Thyroid gland (tissue), 4 donors: ENCODE measurements around the gene SSB. TPM values are rescaled to one million over a fixed set of nuclear protein-coding genes. Genes with fewer than 3 reads are reported as not detected.

Source experiments
- DNase-seq, 2 donors: peaks; one replicate each; pipeline ENCODE4 v3.0.0-alpha.2; 2019
- H3K27ac ChIP-seq, 3 donors: fragments of 200-600 bp; sonication (generic); 1 replicate in 2 of 3; 2 replicates in 1 of 3; pipeline ENCODE4 v1.5.1; 2016 to 2019; ENCODE audit warnings: mild to moderate bottlenecking in 1 of 3, moderate library complexity in 1 of 3
- H3K27me3 ChIP-seq: fragments of 200-600 bp; sonication (generic); one replicate; pipeline ENCODE4 v1.5.1; 2019
- H3K36me3 ChIP-seq, 2 donors: fragments of 200-600 bp; sonication (generic); one replicate each; pipeline ENCODE4 v1.5.1; 2016 to 2019
- H3K4me1 ChIP-seq, 2 donors: fragments of 200-600 bp; sonication (generic); one replicate each; pipeline ENCODE4 v1.5.1; 2017 to 2019
- H3K4me3 ChIP-seq, 3 donors: fragments of 200-600 bp; sonication (generic); replicated peaks in 1 of 3; 1 replicate in 2 of 3; 2 replicates in 1 of 3; pipeline ENCODE4 v1.5.1; 2016; ENCODE audit warnings: mild to moderate bottlenecking in 1 of 3
- H3K9me3 ChIP-seq: fragments of 200-600 bp; sonication (generic); one replicate; pipeline ENCODE4 v1.5.1; 2017
- POLR2A ChIP-seq, 2 donors: fragments of 450-650 bp; IDR thresholded peaks; one replicate each; pipeline ENCODE4 v1.6.1; 2017; ENCODE audit warnings: antibody characterized with exemption in 2 of 2, mild to moderate bottlenecking in 2 of 2, moderate library complexity in 1 of 2
- WGBS, 2 donors: methylation state at CpG; one replicate each; pipeline ENCODE4 v1.1.5; 2017; 5-methylcytosine and 5-hydroxymethylcytosine counted together
- intact Hi-C: fragments of 100-400 bp; cut with DNase I; formaldehyde crosslinking; loops from one replicate; pipeline ENCODE4 v1.15.1; 2023
- total RNA-seq, 4 donors: library from RNA; depleted of rRNA; stranded (reverse); fragments of >200 nt; gene quantifications; one replicate each; pipeline ENCODE4 v1.2.3, GENCODE V29; 2016
- TF ChIP-seq, protein P1 (sequence below), 6 experiments: fragments of 200-600 bp in 3 of 6; fragments of 450-650 bp in 3 of 6; sonication (generic) in 3 of 6; IDR thresholded peaks; one replicate each; pipeline ENCODE4 v1.5.1; 2016 to 2019; ENCODE audit warnings: antibody characterized with exemption in 6 of 6, mild to moderate bottlenecking in 2 of 6, inconsistent platforms in 1 of 6, moderate library complexity in 1 of 6

Gene SSB
- total RNA-seq, 4 donors from 2014 or later, result 58.8 to 157 (median 102) TPM

DNA sequence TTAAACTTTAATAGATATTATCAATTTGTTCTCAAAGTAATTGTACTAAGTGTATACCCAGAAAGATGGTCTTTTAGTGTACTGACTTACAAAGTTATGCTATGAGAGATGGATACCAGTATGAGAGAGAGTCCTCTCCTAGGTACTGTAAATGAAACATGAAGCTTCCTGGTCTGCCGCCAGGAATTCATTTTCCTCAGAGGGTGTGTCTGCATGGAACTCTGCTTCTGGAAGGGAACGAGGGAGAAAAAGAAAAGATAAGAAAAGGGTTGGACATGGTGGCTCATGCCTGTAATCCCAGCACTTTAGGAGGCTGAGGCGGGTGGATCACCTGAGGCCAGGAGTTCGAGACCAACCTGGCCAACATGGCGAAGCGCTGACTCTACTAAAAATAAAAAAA is 2.2 kb upstream of the SSB start:
- TF ChIP-seq POLR2A (IDR thresholded peaks at IDR 0.05), result no peak
- WGBS, 2 donors, result 83 to 91% methylated on average over 6 of the region's 6 CpGs

DNA sequence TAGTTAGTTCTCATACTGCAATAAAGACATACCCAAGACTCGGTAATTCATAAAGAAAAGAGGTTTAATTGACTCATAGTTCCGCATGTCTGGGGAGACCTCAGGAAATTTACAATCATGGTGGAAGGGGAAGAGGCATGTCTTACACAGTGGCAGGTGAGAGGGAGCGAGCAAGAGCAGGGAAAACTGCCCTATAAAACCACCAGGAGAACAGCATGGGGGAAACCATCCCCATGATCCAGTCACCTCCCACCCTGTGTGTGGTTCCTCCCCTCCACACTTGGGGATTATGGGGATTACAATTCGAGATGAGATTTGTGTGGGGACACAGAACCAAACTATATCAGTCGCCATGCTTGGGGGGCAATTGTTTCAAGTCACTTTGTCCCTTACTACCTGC is 1.1 kb upstream of the SSB start:
- DNase-seq, result no peak
- intact Hi-C loops, result loop anchor here (10.0 kb wide), 1 partner anchor 103 kb away; the partner anchor contains the start of genes CFAP210 and PHOSPHO2
- H3K4me3 ChIP-seq, result no peak overlapping the region
- H3K27me3 ChIP-seq, result no peaks in the 10 kb centered on the region
- no peak for TF ChIP-seq POLR2A (IDR thresholded peaks at IDR 0.05)
- TF ChIP-seq, protein P1, sequence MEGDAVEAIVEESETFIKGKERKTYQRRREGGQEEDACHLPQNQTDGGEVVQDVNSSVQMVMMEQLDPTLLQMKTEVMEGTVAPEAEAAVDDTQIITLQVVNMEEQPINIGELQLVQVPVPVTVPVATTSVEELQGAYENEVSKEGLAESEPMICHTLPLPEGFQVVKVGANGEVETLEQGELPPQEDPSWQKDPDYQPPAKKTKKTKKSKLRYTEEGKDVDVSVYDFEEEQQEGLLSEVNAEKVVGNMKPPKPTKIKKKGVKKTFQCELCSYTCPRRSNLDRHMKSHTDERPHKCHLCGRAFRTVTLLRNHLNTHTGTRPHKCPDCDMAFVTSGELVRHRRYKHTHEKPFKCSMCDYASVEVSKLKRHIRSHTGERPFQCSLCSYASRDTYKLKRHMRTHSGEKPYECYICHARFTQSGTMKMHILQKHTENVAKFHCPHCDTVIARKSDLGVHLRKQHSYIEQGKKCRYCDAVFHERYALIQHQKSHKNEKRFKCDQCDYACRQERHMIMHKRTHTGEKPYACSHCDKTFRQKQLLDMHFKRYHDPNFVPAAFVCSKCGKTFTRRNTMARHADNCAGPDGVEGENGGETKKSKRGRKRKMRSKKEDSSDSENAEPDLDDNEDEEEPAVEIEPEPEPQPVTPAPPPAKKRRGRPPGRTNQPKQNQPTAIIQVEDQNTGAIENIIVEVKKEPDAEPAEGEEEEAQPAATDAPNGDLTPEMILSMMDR (IDR thresholded peaks at IDR 0.05), result no peak
- H3K4me1 ChIP-seq, result no peaks in the 10 kb centered on the region
- H3K36me3 ChIP-seq, result peaks cover 0 to 7% of the 10 kb centered on the region in 2 donors
- WGBS, 2 donors, result 90 to 92% methylated on average over 5 of the region's 5 CpGs
- no peak overlapping the region for H3K27ac ChIP-seq
- no peaks in the 10 kb centered on the region for H3K9me3 ChIP-seq

More for the DNA sequence above, 2.2 kb upstream of the SSB start:
- Histone ChIP-seq H3K27ac (no peak overlapping the region), H3K4me3 (no peak overlapping the region), H3K9me3 (no peaks in the 10 kb centered on the region), H3K27me3 (no peaks in the 10 kb centered on the region), H3K4me1 (no peaks in the 10 kb centered on the region), H3K36me3 (peaks cover 0 to under 1% of the 10 kb centered on the region in 2 donors)
- intact Hi-C loops, result loop anchor here (10.0 kb wide), 1 partner anchor 102 kb away; the partner anchor contains the start of genes CFAP210 and PHOSPHO2
- no peak for DNase-seq

DNA sequence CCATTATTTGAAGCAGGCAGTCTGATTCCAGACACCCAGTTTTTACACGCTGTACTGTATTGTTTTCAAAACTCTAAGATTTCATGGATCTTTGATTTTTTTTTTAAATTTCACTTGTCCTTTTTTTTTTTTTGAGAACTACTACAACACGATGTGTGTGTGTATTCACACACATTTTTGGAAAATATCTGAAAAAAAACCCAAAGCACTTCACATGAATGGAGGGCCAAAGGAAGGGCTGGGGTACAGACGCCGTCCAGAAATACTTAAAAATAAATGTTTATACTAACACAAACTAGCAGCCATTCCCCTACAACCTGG is 314 bp upstream of the SSB start:
- 8 to 12% methylated on average over 4 of the region's 4 CpGs for WGBS, 2 donors
- DNase-seq, result no peak
- Histone ChIP-seq H3K27ac (peak overlapping the region; percentile 47 to 81 (median 80)), H3K4me3 (peak overlapping the region; percentile 1 to 49 (median 19)), H3K36me3 (peaks cover 0 to 7% of the 10 kb centered on the region in 2 donors), H3K9me3 (no peaks in the 10 kb centered on the region), H3K4me1 (no peaks in the 10 kb centered on the region), H3K27me3 (no peaks in the 10 kb centered on the region)
- intact Hi-C loops, result loop anchor here (10.0 kb wide), 1 partner anchor 104 kb away; the partner anchor contains the start of genes CFAP210 and PHOSPHO2
- no peak for TF ChIP-seq POLR2A (IDR thresholded peaks at IDR 0.05)

DNA sequence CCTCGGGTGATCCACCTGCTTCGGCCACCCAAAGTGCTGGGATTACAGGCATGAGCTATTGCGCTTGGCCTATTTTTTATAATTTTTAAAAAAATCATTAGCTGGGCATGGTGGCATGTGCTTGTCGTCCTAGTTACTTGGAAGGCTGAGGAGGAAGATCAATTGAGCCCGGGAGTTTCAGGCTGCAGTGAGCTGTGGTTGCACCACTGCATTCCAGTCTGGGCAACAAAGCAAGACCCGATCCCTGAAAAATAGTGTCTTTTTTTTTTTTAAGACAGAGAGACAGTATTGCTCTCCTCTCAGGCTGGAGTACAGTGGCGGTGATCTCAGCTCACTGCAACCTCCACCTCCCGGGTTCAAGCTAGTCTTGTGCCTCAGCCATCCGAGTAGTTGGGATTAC is 4.8 kb downstream of the SSB start:
- Histone ChIP-seq H3K27ac (no peak overlapping the region), H3K9me3 (no peaks in the 10 kb centered on the region), H3K36me3 (peaks cover 20 to 28% of the 10 kb centered on the region in 2 donors), H3K4me1 (no peaks in the 10 kb centered on the region), H3K27me3 (no peaks in the 10 kb centered on the region), H3K4me3 (no peak overlapping the region)
- no peak for DNase-seq
- 93 to 97% methylated on average over 8 to 9 of the region's 9 CpGs for WGBS, 2 donors
- intact Hi-C loops, result no loop called here
- TF ChIP-seq, protein P1 (IDR thresholded peaks at IDR 0.05), result no peak
- no peak for TF ChIP-seq POLR2A (IDR thresholded peaks at IDR 0.05)

DNA sequence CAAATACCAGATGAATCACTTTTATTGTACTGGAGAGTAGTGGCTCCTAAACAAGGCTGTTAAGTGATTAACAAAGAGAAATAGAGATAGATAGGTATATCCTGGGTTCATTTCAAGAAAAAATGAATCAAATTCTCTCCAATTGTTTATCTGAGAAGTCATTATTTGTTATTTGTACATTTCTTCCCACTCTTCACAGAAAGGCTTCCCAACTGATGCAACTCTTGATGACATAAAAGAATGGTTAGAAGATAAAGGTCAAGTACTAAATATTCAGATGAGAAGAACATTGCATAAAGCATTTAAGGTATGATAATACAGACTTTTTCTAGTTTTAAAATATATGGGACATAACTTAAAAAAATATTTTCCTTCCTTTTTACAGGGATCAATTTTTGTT is 7.9 kb downstream of the SSB start:
- no peak for DNase-seq
- Histone ChIP-seq H3K27me3 (no peaks in the 10 kb centered on the region), H3K36me3 (peaks cover 48 to 49% of the 10 kb centered on the region in 2 donors), H3K4me1 (no peaks in the 10 kb centered on the region), H3K27ac (no peak overlapping the region), H3K4me3 (no peak overlapping the region), H3K9me3 (no peaks in the 10 kb centered on the region)
- TF ChIP-seq, protein P1 (IDR thresholded peaks at IDR 0.05), result no peak
- TF ChIP-seq POLR2A (IDR thresholded peaks at IDR 0.05), result no peak
- intact Hi-C loops, result no loop called here

DNA sequence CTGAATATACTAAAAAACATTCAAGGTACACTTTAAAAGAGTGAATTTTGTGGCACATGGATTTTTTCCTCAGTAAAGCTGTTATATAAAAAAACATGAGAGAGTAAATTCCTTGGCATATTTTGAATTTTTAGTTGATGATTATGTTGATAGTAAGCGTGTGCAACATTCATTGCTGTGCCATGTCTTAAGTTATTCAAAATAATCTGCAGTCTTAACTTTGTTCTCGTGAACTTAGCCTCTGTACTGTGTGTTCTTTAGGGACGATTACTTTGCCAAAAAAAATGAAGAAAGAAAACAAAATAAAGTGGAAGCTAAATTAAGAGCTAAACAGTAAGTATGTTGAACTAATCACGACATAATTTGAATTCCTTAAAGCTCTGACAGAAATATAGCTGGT is 9.6 kb downstream of the SSB start:
- TF ChIP-seq POLR2A (IDR thresholded peaks at IDR 0.05), result no peak
- TF ChIP-seq, protein P1 (IDR thresholded peaks at IDR 0.05), result no peak
- WGBS, 2 donors, result 69 to 83% methylated on average over 4 of the region's 4 CpGs
- intact Hi-C loops, result no loop called here
- H3K27ac ChIP-seq, result no peak overlapping the region
- H3K4me1 ChIP-seq, result no peaks in the 10 kb centered on the region
- H3K36me3 ChIP-seq, result peaks cover 55 to 65% of the 10 kb centered on the region in 2 donors
- no peak overlapping the region for H3K4me3 ChIP-seq
- H3K27me3 ChIP-seq, result no peaks in the 10 kb centered on the region
- H3K9me3 ChIP-seq, result no peaks in the 10 kb centered on the region
- DNase-seq, result no peak
